Stimulated activated CD8-positive, alpha-beta memory T cell treated with anti-CD3 and anti-CD28 coated beads, Interleukin-7, amount 100 ng/mL, for 48 hours (primary cell): ENCODE data around the gene AKR1E2.

ENCODE experiments used
- DNase-seq, 2 donors: peaks; one replicate each; pipeline ENCODE4 v3.0.0-alpha.2; 2020; ENCODE audit warnings: low read depth in 1 of 2; ENCODE audit errors: extremely low read depth in 1 of 2

AKR1E2 gene

DNA sequence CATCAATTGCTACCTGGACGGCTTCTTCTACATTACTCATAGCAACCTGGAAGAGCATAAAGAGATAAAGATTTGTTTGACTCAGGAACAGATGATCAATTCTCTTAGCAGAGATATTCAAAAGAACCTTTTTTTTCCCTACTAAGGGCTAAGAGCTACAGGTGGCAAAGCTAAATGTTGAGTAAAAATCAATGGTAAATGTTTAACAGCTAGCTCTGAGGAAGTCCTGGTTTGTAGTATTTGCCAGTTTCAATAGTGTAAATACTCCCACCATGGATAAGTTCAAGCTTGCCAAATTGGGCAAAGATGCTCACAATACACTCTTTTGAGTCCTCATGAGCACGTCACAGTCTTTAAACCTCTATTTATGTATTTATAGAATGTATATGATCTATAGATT is 64.0 kb downstream of the AKR1E2 start:
- no peak for DNase-seq

DNA sequence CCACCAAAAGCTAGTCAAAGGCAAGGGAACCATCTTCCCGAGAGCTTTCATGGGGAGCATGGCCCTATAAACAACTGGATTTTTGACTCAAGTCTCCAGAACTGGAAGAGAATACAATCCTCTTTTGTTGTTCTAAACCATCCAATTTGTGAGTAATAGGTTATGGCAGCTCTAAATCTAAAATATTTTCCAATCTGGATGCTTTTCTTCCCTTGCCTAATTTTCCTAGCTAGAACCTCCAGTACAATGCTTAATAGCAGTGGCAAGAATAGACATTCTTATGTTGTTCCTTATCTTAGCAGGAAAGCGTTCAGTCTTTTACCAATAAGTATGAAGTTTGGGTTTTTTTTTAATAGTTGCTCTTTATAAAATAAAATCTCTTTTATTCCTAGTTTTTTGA is 66.7 kb downstream of the AKR1E2 start:
- no peak for DNase-seq

DNA sequence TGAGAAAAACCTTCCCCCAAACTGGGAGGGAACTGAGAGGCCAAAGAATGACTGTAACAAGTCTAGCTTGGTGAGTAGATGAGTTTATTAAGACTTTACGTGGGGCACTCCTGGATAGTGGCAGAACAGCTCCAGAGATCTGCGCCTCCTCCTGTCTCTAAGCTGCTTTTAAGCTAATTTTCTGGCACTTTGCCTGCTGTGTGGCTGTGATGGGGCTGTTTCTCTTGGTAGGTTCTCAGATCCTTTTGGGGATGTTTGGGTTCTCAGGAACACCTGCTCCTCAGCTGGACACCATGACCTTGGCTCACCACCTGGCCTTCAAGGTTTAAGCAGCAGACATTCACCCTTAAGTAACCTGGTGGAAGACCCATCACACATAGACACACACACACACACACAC is 68.3 kb downstream of the AKR1E2 start:
- no peak for DNase-seq
